Measurements from ENCODE around the gene STARD10.
A peak's percentile ranks its signal among the peaks of the same experiment; 100 is the strongest.

The STARD10 gene

GRCh38 chr11:72740060-72740424 lies 53.8 kb downstream of the STARD10 start:
- peak overlapping the region in 14 of 21 experiments; percentile 9 to 89 (median 81) for H3K27ac ChIP-seq

GRCh38 chr11:72739240-72740059 lies 54.4 kb downstream of the STARD10 start:
- H3K27ac ChIP-seq = peak overlapping the region in 20 of 21 experiments; percentile 26 to 89 (median 81)

More at GRCh38 chr11:72740060-72740424, 53.8 kb downstream of the STARD10 start:
- H3K4me3 ChIP-seq = no peak overlapping the region

GRCh38 chr11:72738199-72739141 lies 55.4 kb downstream of the STARD10 start:
- H3K4me3 ChIP-seq = peak overlapping the region in 5 of 7 experiments; percentile 2 to 27 (median 7)
- H3K27ac ChIP-seq = peak overlapping the region; percentile 26 to 89 (median 81)

More at GRCh38 chr11:72739240-72740059, 54.4 kb downstream of the STARD10 start:
- H3K4me3 ChIP-seq = peak overlapping the region in 1 of 7 experiments; percentile 25

- peak overlapping the region in 19 of 21 experiments; percentile 52 to 89 (median 81) for H3K27ac ChIP-seq
- peak overlapping the region in 1 of 7 experiments; percentile 4 for H3K4me3 ChIP-seq
Observed at GRCh38 chr11:72737336-72737735, 56.5 kb downstream of the STARD10 start.

- peak overlapping the region in 20 of 21 experiments; percentile 52 to 89 (median 81) for H3K27ac ChIP-seq
- H3K4me3 ChIP-seq = peak overlapping the region in 1 of 7 experiments; percentile 15
Observed at GRCh38 chr11:72736452-72737069, 57.3 kb downstream of the STARD10 start.

GRCh38 chr11:72735495-72736027 lies 58.3 kb downstream of the STARD10 start:
- Histone ChIP-seq H3K4me3 (no peak overlapping the region), H3K27ac (peak overlapping the region in 17 of 21 experiments; percentile 2 to 89 (median 81))

GRCh38 chr11:72732329-72732728 lies 61.5 kb downstream of the STARD10 start:
- no peak overlapping the region for H3K4me3 ChIP-seq
- peak overlapping the region in 4 of 21 experiments; percentile 10 to 54 (median 41) for H3K27ac ChIP-seq

- Histone ChIP-seq H3K4me3 (no peak overlapping the region), H3K27ac (no peak overlapping the region)
Observed at GRCh38 chr11:72730737-72731136, 63.1 kb downstream of the STARD10 start.

GRCh38 chr11:72730243-72730642 lies 63.6 kb downstream of the STARD10 start:
- H3K27ac ChIP-seq = no peak overlapping the region
- no peak overlapping the region for H3K4me3 ChIP-seq

GRCh38 chr11:72727521-72727920 lies 66.3 kb downstream of the STARD10 start:
- Histone ChIP-seq H3K4me3 (no peak overlapping the region), H3K27ac (peak overlapping the region in 1 of 21 experiments; percentile 35)

- H3K4me3 ChIP-seq = no peak overlapping the region
- peak overlapping the region in 1 of 21 experiments; percentile 35 for H3K27ac ChIP-seq
Observed at GRCh38 chr11:72726266-72727220, 67.3 kb downstream of the STARD10 start.

- H3K27ac ChIP-seq = peak overlapping the region in 4 of 21 experiments; percentile 34 to 67 (median 55)
Observed at GRCh38 chr11:72725724-72726028, 68.2 kb downstream of the STARD10 start.

GRCh38 chr11:72724851-72725723 lies 68.8 kb downstream of the STARD10 start:
- Histone ChIP-seq H3K27ac (peak overlapping the region in 12 of 21 experiments; percentile 9 to 95 (median 50)), H3K4me3 (no peak overlapping the region)

More at GRCh38 chr11:72725724-72726028, 68.2 kb downstream of the STARD10 start:
- no peak overlapping the region for H3K4me3 ChIP-seq

GRCh38 chr11:72724021-72724551 lies 69.8 kb downstream of the STARD10 start:
- Histone ChIP-seq H3K4me3 (no peak overlapping the region), H3K27ac (peak overlapping the region in 9 of 21 experiments; percentile 5 to 95 (median 89))

GRCh38 chr11:72723508-72723907 lies 70.3 kb downstream of the STARD10 start:
- no peak overlapping the region for H3K4me3 ChIP-seq
- peak overlapping the region in 14 of 21 experiments; percentile 23 to 95 (median 90) for H3K27ac ChIP-seq

- Histone ChIP-seq H3K27ac (peak overlapping the region; percentile 65 to 95 (median 87)), H3K4me3 (peak overlapping the region; percentile 35 to 55 (median 44))
Observed at GRCh38 chr11:72722050-72722748, 71.6 kb downstream of the STARD10 start.

Data from skin epidermis (tissue), 12 donors.